ENCODE data around the gene P2RY6. TPM values are rescaled to one million over a fixed set of nuclear protein-coding genes. Genes with fewer than 3 reads are reported as not detected.

P2RY6 gene
- total RNA-seq, 4 donors from 2014 or later: 0.38 to 0.89 (median 0.38) TPM; not detected in 1

DNA sequence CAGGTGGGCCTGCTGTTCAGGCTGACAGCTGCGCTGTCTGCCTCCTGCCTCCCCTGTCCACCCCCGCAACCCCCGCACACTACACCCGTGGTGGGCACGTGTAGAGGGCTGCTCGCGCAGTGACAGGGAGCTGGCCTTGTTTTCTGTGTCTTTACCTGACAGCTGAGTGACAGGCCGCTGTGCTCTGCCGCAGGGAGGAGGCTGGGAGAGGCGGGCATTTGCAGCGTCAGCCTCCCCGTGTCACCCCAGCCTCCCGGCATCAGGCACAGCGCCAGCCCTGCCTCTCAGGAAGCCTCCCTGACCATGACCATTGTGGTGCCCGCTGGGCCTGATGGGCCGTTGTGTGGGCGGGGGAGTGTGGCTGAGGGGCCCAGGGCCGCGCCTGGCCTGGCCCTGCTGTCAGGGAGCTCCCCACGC lies 72.1 kb downstream of the P2RY6 start:
- WGBS: 68% methylated on average over 14 of the region's 20 CpGs
- Histone ChIP-seq H3K9me3 (no peaks in the 10 kb centered on the region), H3K4me3 (no peak overlapping the region), H3K36me3 (peaks cover 3% of the 10 kb centered on the region), H3K4me1 (peaks cover 23% of the 10 kb centered on the region), H3K27me3 (peaks cover 5% of the 10 kb centered on the region), H3K27ac (no peak overlapping the region)
- TF ChIP-seq POLR2A (IDR thresholded peaks at IDR 0.05): no peak
- TF ChIP-seq, protein P1, sequence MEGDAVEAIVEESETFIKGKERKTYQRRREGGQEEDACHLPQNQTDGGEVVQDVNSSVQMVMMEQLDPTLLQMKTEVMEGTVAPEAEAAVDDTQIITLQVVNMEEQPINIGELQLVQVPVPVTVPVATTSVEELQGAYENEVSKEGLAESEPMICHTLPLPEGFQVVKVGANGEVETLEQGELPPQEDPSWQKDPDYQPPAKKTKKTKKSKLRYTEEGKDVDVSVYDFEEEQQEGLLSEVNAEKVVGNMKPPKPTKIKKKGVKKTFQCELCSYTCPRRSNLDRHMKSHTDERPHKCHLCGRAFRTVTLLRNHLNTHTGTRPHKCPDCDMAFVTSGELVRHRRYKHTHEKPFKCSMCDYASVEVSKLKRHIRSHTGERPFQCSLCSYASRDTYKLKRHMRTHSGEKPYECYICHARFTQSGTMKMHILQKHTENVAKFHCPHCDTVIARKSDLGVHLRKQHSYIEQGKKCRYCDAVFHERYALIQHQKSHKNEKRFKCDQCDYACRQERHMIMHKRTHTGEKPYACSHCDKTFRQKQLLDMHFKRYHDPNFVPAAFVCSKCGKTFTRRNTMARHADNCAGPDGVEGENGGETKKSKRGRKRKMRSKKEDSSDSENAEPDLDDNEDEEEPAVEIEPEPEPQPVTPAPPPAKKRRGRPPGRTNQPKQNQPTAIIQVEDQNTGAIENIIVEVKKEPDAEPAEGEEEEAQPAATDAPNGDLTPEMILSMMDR (IDR thresholded peaks at IDR 0.05): no peak
- TF ChIP-seq POLR2AphosphoS5 (IDR thresholded peaks at IDR 0.05): no peak
- no peak for DNase-seq (ENCODE audit: low spot score in 2 of 2)

DNA sequence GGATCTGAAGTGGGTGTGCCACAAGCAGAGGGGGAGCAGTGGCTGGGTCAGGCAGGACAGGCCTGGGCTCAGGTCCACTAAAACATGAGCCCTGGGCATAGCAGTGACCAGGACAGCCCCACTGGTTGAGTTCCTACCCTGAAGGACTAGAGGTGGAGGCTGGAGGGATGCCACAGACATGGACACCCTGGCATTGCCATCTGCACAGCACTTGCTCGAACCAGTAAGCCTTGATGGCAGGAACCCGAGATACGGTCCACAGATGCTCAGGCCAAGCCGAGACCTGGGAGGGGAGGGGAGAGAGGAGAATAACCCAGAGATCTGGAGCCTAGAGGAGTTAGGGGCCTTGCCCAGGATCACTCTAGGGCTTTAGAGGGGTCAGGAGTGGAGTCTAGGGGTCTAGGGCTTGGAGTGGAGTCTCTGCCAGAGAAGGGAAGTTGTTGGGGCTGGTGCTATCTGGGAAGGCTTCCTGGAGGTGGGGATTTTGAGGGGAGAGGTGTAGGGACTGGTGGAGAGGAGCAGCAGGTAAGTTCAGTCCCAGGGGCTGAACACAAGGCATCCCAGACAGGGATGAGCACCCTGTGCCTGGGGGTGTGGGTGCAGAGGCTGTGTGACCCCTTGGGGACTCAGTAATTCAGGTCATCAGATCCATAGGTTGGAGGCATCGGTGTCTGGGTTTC lies 73.5 kb downstream of the P2RY6 start:
- Histone ChIP-seq H3K36me3 (peaks cover 3% of the 10 kb centered on the region), H3K4me1 (peaks cover 23% of the 10 kb centered on the region), H3K27me3 (peaks cover 5% of the 10 kb centered on the region), H3K4me3 (no peak overlapping the region), H3K9me3 (no peaks in the 10 kb centered on the region), H3K27ac (no peak overlapping the region)
- WGBS: 86% methylated on average over 5 of the region's 5 CpGs
- TF ChIP-seq POLR2A (IDR thresholded peaks at IDR 0.05): no peak
- no peak for TF ChIP-seq POLR2AphosphoS5 (IDR thresholded peaks at IDR 0.05)
- TF ChIP-seq EP300 (IDR thresholded peaks at IDR 0.05): no peak
- TF ChIP-seq, protein P1 (IDR thresholded peaks at IDR 0.05): no peak
- DNase-seq (ENCODE audit: low spot score in 2 of 2): no peak

DNA sequence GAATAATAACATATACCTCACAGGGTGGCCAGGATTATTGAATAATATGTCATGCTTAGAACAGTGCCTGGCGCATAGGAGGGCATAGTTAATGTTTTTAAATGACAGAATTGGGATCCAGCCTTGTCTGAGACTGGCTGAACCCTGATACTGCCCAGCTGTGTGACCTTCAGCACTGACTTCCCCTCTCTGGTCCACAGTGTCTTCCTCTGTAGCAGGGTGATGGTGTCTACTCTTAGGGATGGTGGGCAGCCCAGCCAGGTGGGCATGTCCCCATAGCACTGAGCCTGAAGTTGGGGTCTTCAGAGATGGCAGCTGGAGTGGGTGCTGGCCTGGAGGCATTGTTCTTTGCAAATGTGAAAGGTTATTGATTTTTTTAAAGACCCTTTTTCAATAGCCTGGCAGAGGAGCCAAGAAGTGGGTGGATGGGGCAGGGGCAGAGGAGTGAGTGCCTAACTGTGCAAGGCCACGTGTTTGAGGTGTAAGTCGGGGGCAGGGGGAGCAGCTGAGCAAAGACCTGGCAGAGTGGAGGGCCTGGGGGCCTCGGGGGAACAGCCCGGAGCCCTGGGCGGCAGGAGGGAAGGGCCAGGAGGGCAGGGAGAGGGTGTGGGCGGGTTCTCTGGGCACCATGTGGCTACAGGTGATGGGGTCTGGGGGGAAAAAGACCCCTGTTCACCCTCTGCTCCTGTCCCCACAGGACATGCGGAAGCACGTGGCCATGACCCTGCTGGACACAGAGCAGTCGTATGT lies 74.2 kb downstream of the P2RY6 start:
- Histone ChIP-seq H3K27me3 (peaks cover 5% of the 10 kb centered on the region), H3K4me1 (peaks cover 30% of the 10 kb centered on the region), H3K4me3 (no peak overlapping the region), H3K9me3 (no peaks in the 10 kb centered on the region), H3K27ac (no peak overlapping the region), H3K36me3 (peaks cover 3% of the 10 kb centered on the region)
- no peak for DNase-seq (ENCODE audit: low spot score in 2 of 2)
- WGBS: 86% methylated on average over 8 of the region's 10 CpGs
- TF ChIP-seq EP300 (IDR thresholded peaks at IDR 0.05) (no peak), POLR2A (IDR thresholded peaks at IDR 0.05) (no peak), POLR2AphosphoS5 (IDR thresholded peaks at IDR 0.05) (no peak)
- TF ChIP-seq, protein P1 (IDR thresholded peaks at IDR 0.05): no peak

DNA sequence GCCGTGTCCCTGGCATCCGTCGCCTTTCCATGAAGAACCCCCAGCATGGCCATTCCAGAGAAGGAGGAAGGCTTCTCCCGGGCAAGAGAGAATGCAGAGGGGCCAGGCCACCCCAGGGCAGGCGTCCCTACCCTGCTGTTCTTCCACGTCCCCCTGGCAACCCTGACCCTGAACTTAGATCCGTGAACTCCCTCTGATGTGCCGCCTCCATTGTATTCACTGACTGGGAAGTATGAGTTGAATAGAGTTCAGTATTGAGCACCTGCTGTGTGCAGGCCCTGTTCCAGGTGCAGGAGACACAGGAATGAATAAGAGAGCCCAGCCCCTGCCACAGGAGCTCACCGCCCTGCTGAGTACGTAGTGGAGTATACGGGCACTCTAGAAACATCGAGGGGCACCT lies 74.9 kb downstream of the P2RY6 start:
- Histone ChIP-seq H3K9me3 (no peaks in the 10 kb centered on the region), H3K36me3 (peaks cover 3% of the 10 kb centered on the region), H3K27me3 (peaks cover 5% of the 10 kb centered on the region), H3K27ac (no peak overlapping the region), H3K4me1 (peaks cover 30% of the 10 kb centered on the region), H3K4me3 (no peak overlapping the region)
- 97% methylated on average over 6 of the region's 12 CpGs for WGBS
- TF ChIP-seq POLR2AphosphoS5 (IDR thresholded peaks at IDR 0.05): no peak
- TF ChIP-seq, protein P1 (IDR thresholded peaks at IDR 0.05): no peak
- TF ChIP-seq POLR2A (IDR thresholded peaks at IDR 0.05): no peak
- TF ChIP-seq EP300 (IDR thresholded peaks at IDR 0.05): no peak
- no peak for DNase-seq (ENCODE audit: low spot score in 2 of 2)

Other genes starting within 250 kb of the P2RY6 start
- gene FCHSD2, start 130.0 kb upstream of the P2RY6 start, total RNA-seq: 10 to 100 TPM in 1 of 4 donors, 1 to 10 TPM in 3; 5.7 to 16.8 (median 7.9) TPM
- 10 to 100 TPM in 3 of 4 donors, 1 to 10 TPM in 1; 5.5 to 15.9 (median 12.8) TPM for gene P2RY2, start 54.1 kb upstream of the P2RY6 start, total RNA-seq
- 10 to 100 TPM in 2 of 4 donors, 1 to 10 TPM in 2; 8.3 to 25.0 (median 9.7) TPM for gene ARHGEF17, start 35.9 kb downstream of the P2RY6 start, total RNA-seq
- gene RELT, start 104.1 kb downstream of the P2RY6 start, total RNA-seq: 10 to 100 TPM in 1 of 4 donors, 1 to 10 TPM in 3; 1.9 to 11.2 (median 4.2) TPM

All from suprapubic skin (tissue), 4 donors.